ENCODE data around the gene CCDC80.
"Not testable (repeated sequence)": the region's sequence is repeated elsewhere in the genome, so short reads cannot be mapped to it uniquely, and the experiment has no call there.

Gene CCDC80

GRCh38 chr3:112582244-112582874 is 58.6 kb downstream of the CCDC80 start:
- DNase-seq, result peak; percentile 18

GRCh38 chr3:112579697-112580096 is 61.2 kb downstream of the CCDC80 start:
- no peak for DNase-seq

- no peak for DNase-seq
Observed at GRCh38 chr3:112579232-112579631, 61.7 kb downstream of the CCDC80 start.

GRCh38 chr3:112572701-112573100 is 68.2 kb downstream of the CCDC80 start:
- no peak for DNase-seq

- no peak for DNase-seq
Observed at GRCh38 chr3:112569265-112569664, 71.7 kb downstream of the CCDC80 start.

DNA sequence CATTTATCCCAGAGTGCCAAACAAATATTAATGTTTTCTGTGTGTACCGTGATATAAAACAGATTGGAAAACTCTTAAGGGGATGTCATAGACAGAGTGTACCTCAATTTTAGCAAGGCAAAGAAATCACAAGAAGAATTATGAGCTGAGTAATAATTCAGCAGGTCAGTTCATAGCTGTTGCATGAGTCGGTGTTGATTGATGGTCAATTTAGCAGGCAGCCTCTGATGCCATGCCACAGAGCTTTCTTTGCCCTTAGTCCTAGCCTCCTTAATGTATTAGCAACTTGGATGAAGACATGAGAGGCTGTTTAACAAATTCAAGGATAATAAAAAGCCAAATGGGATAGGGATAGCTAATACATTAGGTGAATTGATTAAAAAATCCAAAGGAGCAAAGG is 72.3 kb downstream of the CCDC80 start:
- no peak for DNase-seq

DNA sequence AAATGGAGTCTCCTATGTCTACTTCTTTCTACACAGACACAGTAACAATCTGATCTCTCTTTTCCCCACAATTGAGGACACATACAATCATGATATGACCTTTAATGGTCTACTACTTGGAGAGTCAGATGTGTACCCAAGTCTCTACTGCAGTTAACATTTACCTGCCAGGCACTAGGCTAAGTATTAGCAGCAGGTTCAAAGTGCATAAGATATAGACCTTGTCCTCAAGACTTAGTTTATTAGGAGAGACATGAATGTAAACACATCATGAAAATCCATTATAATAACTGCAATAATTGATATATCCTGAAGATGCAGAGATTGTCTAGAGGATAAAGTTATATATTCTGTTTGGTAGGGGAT is 76.0 kb downstream of the CCDC80 start:
- DNase-seq, result no peak

GRCh38 chr3:112564247-112564939 is 76.5 kb downstream of the CCDC80 start:
- not testable (repeated sequence) for DNase-seq

- DNase-seq, result peak; percentile 99
Observed at GRCh38 chr3:112561734-112562529, 79.0 kb downstream of the CCDC80 start, which contains the start of the genes ATG3 and SLC35A5. ATG3 (minus strand) TSS chr3:112561962; CDS start chr3:112561528, 434 bp downstream. SLC35A5 (plus strand) TSS chr3:112562045; CDS start chr3:112563404, 1,359 bp downstream.

DNA sequence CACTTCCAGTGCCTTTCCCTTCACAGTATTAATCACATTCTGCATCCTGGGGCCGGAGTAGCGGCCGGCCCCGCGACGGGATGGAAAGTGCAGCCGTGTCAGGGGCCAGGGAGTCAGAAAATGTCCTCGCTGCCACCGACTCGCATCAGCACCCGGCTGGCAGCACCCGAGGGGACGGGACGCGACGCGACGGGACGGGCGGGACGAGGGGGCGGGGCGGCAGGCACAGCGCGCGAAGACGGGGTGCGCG is 79.5 kb downstream of the CCDC80 start:
- no peak for DNase-seq

DNA sequence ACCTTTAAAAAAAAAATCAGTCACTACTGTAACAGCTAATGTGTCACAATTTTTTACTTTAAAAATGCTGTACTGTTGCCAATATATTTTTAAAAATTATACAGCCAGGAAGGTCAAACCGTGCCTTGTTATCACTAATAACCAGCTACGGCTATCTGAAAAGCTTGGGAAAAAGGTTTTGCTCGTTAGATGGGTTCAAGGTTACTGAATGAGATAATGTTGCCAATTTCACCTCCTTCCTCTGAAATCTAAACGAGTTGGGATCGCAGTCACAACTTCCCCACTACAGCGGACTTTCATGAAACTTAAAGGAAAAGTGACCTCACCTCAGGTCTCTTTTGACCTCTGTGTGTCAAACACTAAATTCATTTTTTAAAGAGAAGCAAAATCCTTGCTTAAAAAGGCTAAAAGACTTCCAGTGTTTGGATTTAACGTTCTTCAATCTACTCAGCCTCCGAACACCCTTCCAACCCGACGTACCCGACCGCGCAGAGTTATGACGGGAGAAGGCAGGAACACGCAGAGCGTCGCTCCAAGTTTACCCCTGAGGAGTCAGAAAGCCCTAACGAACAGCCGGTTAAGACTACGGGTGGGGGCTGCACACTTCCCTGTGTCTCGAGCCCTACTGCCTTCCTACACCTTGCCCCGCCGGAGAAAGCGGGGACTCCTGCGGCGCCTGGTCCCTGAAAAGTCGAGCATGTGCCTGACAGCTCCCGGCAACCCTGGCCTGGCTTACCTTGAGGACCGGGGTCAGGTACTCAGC is 80.0 kb downstream of the CCDC80 start:
- peak; percentile 35 for DNase-seq

GRCh38 chr3:112560307-112560706 is 80.6 kb downstream of the CCDC80 start:
- no peak for DNase-seq

DNA sequence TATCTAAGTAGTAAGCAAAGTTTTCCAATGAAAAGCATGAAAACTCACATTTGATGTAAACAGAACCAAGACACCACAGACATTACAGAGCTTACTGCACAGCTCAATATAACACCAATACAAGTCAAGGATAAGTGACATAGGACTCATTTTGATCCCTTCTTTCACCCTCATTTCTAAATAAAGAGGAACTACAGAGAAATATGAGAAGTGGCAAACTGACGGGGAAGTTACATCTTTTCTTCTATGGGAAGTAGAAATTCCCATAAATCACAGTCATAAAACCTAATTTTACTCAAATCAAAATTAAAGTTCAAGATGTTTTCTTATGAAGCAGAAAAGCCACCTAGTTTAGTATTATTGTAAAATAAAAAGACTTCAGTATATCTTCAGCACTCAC is 83.0 kb downstream of the CCDC80 start:
- DNase-seq, result no peak

DNA sequence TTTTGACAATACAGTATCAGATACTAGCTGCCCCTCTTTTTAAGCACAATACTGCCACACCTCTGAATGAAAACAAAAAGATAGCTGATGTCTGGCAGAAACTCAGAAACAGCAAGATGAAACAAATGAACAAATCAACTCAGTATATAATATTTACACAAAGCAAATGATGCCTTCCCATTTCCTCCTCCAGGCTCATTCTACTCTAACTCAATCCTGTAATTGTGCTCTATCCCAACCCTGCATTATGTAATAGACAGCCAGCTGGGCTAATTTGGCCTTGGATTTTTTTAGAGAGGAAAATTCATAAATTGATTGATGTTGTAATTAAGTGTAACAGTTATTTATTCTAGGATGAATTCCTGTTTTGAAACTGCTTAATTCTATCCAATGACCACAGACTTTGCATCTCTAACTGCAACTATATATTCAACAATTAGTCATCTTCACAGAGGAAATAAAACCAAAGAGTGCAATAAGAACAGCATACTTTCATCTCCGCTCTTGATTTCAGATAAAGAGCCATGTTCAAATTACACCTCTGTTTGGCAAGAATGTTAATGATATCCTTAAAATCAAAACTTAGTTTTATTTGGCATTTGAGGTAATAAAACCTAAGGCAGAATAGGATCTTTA is 85.3 kb downstream of the CCDC80 start:
- DNase-seq, result no peak

DNA sequence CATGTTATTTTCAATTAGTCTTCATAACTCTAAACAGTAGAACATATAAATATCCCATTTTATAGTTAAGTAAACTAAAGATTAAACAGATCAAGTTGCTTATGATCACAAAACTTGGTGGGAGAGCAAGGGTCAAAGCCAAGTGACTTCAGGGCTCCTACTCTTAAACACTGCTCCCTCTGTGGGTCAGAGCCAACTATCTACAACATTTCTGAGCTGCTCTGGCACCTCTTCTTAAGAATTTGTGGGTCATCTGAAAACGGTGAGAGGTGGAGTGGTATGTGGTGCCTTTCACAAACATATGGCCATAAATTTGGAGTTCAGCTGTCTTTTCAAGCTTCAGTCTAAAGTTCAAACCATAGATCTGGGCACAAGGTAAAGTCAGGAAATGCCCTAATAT is 90.1 kb downstream of the CCDC80 start:
- no peak for DNase-seq
